KOPT-K1 (cell line): ENCODE measurements around the gene CCDC157.

ENCODE experiments used
- H3K27ac ChIP-seq: fragments of 200-600 bp; sonication (generic); 2 replicates; pipeline ENCODE4 v1.5.1; 2016; ENCODE audit warnings: antibody characterized with exemption, mild to moderate bottlenecking, low read depth, low read length; ENCODE audit not compliant: poor library complexity, severe bottlenecking
- H3K36me3 ChIP-seq: fragments of 200-600 bp; sonication (generic); 2 replicates; pipeline ENCODE4 v1.5.1; 2017; ENCODE audit warnings: antibody characterized with exemption, mild to moderate bottlenecking, low read length, moderate library complexity; ENCODE audit not compliant: insufficient read depth
- H3K9me3 ChIP-seq: fragments of 200-600 bp; sonication (generic); 2 replicates; pipeline ENCODE4 v1.5.1; 2017; ENCODE audit warnings: antibody characterized with exemption, low read length, mild to moderate bottlenecking; ENCODE audit not compliant: insufficient read depth, poor library complexity, severe bottlenecking

CCDC157 gene

GRCh38 chr22:30361916-30362650, 5.3 kb downstream of the CCDC157 start:
- no peak overlapping the region for H3K27ac ChIP-seq
- H3K9me3 ChIP-seq: no peaks in the 10 kb centered on the region
- H3K36me3 ChIP-seq: no peaks in the 10 kb centered on the region

DNA sequence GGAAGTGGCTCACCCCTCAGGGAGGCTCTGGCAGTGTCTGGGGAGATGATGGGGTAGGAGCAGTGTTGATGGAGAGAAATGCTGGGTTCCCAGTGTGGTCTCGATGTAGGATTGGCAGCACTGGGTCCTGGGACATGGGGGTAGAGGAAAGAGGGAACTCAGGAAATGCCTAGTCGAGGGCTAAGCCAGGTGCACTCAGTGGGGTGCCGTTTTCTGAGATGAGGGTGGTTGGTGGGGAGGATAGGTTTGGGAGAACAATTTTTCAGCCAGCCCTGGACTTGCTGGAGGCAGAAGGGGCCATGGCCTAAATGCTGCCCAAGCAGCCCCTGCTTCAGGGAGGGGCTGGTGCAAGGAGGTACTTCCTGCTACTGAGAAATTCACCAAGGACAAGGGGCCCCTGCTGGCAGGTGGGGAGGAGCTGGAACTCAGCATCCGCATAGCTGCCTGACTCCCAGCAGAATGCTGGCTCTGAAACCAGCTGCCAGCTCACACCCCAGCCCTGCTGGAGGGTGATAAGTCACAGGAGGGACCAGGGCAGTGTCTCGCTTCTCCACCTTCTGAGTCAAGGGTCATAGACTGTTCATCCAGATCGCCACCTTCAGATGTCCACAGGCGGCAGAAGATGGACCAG, 6.0 kb downstream of the CCDC157 start:
- H3K27ac ChIP-seq: no peak overlapping the region

DNA sequence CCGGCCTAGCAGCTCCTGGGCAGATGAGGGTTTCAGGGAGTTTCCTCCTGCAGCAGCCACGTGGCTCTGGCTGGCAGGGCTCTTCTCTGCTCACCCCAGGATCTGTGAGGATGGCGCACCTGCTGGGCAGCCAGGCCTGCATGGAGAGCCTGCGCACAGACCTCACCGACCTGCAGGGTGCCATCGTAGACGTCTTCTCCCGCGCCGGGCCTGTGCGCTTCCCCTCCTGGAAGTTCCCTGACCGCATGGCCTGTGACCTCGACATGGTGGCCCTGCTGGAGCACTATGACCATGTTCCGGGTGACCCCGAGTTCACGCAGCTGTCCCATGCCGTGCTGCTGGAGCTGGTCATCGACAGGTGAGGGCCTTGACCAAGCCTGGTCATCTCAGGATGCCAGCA, 9.1 kb downstream of the CCDC157 start:
- no peaks in the 10 kb centered on the region for H3K9me3 ChIP-seq
- H3K27ac ChIP-seq: no peak overlapping the region
- H3K36me3 ChIP-seq: no peaks in the 10 kb centered on the region

More for the DNA sequence above, 6.0 kb downstream of the CCDC157 start:
- H3K9me3 ChIP-seq: no peaks in the 10 kb centered on the region
- no peaks in the 10 kb centered on the region for H3K36me3 ChIP-seq

GRCh38 chr22:30368420-30368819, 11.6 kb downstream of the CCDC157 start:
- H3K27ac ChIP-seq: no peak overlapping the region
- no peaks in the 10 kb centered on the region for H3K36me3 ChIP-seq
- H3K9me3 ChIP-seq: no peaks in the 10 kb centered on the region

- Histone ChIP-seq H3K9me3 (no peaks in the 10 kb centered on the region), H3K36me3 (no peaks in the 10 kb centered on the region), H3K27ac (no peak overlapping the region)
Observed at GRCh38 chr22:30370641-30371230, 13.9 kb downstream of the CCDC157 start.

GRCh38 chr22:30371321-30371720, 14.5 kb downstream of the CCDC157 start:
- H3K36me3 ChIP-seq: no peaks in the 10 kb centered on the region
- H3K27ac ChIP-seq: no peak overlapping the region
- H3K9me3 ChIP-seq: no peaks in the 10 kb centered on the region

DNA sequence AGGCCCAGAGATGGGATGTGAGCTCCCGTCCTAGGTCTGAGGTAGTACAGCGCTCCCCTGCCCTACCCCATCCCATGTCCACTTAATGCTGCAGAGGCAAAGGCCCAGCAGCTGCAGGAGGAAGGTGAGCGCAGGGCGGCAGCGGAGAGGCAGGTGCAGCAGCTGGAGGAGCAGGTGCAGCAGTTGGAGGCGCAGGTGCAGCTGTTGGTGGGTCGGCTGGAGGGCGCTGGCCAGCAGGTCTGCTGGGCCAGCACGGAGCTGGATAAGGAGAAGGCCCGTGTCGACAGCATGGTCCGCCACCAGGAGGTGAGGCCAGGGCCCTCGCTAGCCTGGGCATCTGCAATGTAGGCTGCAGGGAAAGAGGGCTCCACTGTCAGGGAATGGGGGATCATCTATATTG, 15.2 kb downstream of the CCDC157 start:
- H3K27ac ChIP-seq: no peak overlapping the region
- no peaks in the 10 kb centered on the region for H3K36me3 ChIP-seq
- no peaks in the 10 kb centered on the region for H3K9me3 ChIP-seq

DNA sequence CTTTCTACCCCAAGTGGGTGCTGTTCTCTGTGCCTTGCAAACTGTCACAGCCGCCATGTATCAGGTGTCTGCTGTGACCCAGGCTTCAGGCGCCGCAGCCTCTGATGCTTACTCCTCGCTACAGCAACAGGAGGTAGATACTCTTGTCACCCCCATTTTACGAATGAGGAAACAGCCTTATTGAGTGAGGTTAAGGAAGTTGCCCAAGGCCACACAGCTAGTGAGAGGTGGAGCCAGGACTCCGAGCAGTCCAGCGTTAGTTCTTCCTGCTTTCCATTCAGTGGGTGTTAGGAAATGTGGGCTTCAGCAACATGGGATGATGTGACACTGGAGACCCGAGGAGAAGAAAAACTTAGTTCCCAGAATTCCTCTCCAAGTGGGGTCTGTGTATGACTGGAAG, 16.1 kb downstream of the CCDC157 start:
- H3K27ac ChIP-seq: no peak overlapping the region
- no peaks in the 10 kb centered on the region for H3K9me3 ChIP-seq
- no peaks in the 10 kb centered on the region for H3K36me3 ChIP-seq

DNA sequence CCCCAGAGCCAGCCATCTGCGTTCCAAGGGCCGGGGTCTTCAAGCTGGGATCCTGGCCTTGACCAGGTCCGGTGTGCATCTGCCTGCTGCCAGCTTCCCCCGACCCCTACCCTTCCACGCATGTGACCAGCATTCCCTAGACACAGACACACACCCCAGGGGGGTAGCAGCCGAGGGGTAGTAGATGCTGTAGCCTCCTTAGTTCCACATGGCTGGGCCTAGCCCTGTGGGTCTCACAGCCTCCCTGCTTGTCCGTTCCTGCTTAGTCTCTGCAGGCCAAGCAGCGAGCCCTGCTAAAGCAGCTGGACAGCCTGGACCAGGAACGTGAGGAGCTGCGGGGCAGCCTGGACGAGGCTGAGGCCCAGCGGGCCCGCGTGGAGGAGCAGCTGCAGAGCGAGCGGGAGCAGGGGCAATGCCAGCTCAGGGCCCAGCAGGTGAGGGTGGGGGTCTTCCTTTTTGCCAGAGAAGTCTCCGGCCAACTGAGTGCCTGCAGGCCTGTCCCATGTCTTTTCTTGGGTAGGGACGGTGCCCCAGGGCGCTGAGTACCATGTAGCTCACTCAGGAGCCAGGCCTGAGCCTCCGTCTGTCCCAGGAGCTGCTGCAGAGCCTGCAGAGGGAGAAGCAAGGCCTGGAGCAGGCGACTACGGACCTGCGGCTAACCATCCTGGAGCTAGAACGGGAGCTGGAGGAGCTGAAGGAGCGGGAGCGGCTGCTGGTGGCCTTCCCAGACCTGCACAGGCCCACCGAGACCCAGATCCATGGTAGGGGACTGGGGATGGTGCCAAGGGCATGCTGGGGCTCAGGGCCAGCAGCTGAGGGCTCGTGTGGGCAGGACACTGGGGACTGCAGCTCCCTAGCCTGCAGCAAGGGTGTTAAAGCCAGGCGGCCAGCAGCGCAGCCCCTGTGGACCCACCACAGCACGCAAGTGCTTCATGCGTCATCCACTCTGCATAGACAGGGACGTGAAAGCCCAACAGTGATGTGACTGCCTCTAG, 16.8 kb downstream of the CCDC157 start:
- no peaks in the 10 kb centered on the region for H3K36me3 ChIP-seq
- H3K9me3 ChIP-seq: no peaks in the 10 kb centered on the region
- no peak overlapping the region for H3K27ac ChIP-seq

- no peaks in the 10 kb centered on the region for H3K9me3 ChIP-seq
- H3K27ac ChIP-seq: no peak overlapping the region
- H3K36me3 ChIP-seq: no peaks in the 10 kb centered on the region
Observed at GRCh38 chr22:30375312-30375849, 18.6 kb downstream of the CCDC157 start.

DNA sequence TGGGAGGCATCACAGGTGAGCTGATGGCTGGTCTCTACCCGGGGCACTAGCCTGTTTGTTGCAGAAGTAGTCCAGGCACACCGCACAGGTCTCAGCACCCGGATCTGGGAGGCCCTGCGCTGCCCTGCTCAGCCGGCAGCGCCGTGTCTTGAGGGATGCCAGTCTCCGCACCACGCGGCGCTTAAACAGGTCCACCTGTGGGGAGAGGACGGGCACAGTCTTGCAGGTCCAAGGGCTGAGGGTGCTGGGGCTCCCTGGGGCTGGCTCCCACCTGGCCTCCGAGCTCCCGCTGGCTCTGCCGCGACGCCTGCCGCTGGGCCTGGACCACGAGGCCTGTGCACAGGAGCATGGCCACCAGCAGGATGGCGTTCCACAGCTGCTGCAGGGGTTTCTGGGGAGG, 23.2 kb downstream of the CCDC157 start:
- Histone ChIP-seq H3K36me3 (no peaks in the 10 kb centered on the region), H3K9me3 (no peaks in the 10 kb centered on the region), H3K27ac (no peak overlapping the region)

GRCh38 chr22:30381264-30381663, 24.5 kb downstream of the CCDC157 start:
- Histone ChIP-seq H3K36me3 (no peaks in the 10 kb centered on the region), H3K9me3 (no peaks in the 10 kb centered on the region), H3K27ac (peak overlapping the region; percentile 46)

GRCh38 chr22:30382340-30382739, 25.5 kb downstream of the CCDC157 start:
- H3K36me3 ChIP-seq: no peaks in the 10 kb centered on the region
- peak overlapping the region; percentile 46 for H3K27ac ChIP-seq
- H3K9me3 ChIP-seq: no peaks in the 10 kb centered on the region

- no peak overlapping the region for H3K27ac ChIP-seq
- H3K36me3 ChIP-seq: no peaks in the 10 kb centered on the region
- H3K9me3 ChIP-seq: no peaks in the 10 kb centered on the region
Observed at GRCh38 chr22:30383061-30383460, 26.3 kb downstream of the CCDC157 start.
